ENCODE measurements around the gene NKIRAS1. TPM values are rescaled to one million over a fixed set of nuclear protein-coding genes. Genes with fewer than 3 reads are reported as not detected.
"Not testable (repeated sequence)": the region's sequence is repeated elsewhere in the genome, so short reads cannot be mapped to it uniquely, and the experiment has no call there.

The NKIRAS1 gene
- total and polyA plus RNA-seq, 2 experiments from 2014 or later = 9.2 to 9.7 TPM

DNA sequence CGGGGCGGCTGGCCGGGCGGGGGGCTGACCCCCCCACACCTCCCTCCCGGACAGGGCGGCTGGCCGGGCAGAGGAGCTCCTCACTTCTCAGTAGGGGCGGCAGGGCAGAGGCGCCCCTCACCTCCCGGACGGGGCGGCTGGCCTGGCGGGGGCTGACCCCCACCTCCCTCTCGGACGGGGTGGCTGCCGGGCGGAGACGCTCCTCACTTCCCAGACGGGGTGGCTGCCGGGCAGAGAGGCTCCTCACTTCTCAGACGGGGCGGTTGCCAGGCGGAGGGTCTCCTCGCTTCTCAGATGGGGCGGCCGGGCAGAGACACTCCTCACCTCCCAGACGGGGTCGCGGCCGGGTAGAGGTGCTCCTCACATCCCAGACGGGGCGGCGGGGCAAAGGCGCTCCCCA lies 45.4 kb downstream of the NKIRAS1 start:
- not testable (repeated sequence) for H3K4me2 ChIP-seq; H3K9me2 ChIP-seq (ENCODE audit: insufficient read depth); H3K4me1 ChIP-seq (ENCODE audit: insufficient read depth); ATAC-seq; H3K27me3 ChIP-seq (ENCODE audit: insufficient read depth); H3K9me3 Mint-ChIP-seq; H3K27me3 Mint-ChIP-seq (ENCODE audit: insufficient read depth, low read depth, poor library complexity); H3K4me3 ChIP-seq; H3K27ac ChIP-seq (ENCODE audit: low read depth); H2AFZ ChIP-seq; H3F3A ChIP-seq (replicated peaks; ENCODE audit: low read depth); H3K36me3 ChIP-seq (ENCODE audit: insufficient read depth); H3K27ac Mint-ChIP-seq; H3K4me3 Mint-ChIP-seq; DNase-seq (ENCODE audit: low spot score)
- peaks cover 15% of the 10 kb centered on the region for H3K36me3 Mint-ChIP-seq (ENCODE audit: low read depth)
- Histone ChIP-seq H3K79me2 (replicated peaks; ENCODE audit: insufficient read depth) (peaks cover 83% of the 10 kb centered on the region), H4K20me1 (replicated peaks; ENCODE audit: insufficient read depth) (peaks cover 25% of the 10 kb centered on the region)
- peaks cover 35% of the 10 kb centered on the region for H3K4me1 Mint-ChIP-seq

DNA sequence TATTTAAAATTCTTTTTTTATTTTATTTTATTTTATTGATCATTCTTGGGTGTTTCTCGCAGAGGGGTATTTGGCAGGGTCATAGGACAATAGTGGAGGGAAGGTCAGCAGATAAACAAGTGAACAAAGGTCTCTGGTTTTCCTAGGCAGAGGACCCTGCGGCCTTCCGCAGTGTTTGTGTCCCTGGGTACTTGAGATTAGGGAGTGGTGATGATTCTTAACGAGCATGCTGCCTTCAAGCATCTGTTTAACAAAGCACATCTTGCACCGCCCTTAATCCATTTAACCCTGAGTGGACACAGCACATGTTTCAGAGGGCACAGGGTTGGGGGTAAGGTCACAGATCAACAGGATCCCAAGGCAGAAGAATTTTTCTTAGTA lies 46.1 kb downstream of the NKIRAS1 start:
- not testable (repeated sequence) for H3K9me2 ChIP-seq (ENCODE audit: insufficient read depth); H3K27me3 Mint-ChIP-seq (ENCODE audit: insufficient read depth, low read depth, poor library complexity); ATAC-seq; H3K36me3 ChIP-seq (ENCODE audit: insufficient read depth); DNase-seq (ENCODE audit: low spot score); H3K27ac ChIP-seq (ENCODE audit: low read depth); H3K4me3 ChIP-seq; H3K4me2 ChIP-seq; H3K27ac Mint-ChIP-seq; H3F3A ChIP-seq (replicated peaks; ENCODE audit: low read depth); H3K9me3 Mint-ChIP-seq; H3K4me3 Mint-ChIP-seq; H3K27me3 ChIP-seq (ENCODE audit: insufficient read depth); H2AFZ ChIP-seq
- Histone ChIP-seq H3K79me2 (replicated peaks; ENCODE audit: insufficient read depth) (peaks cover 81% of the 10 kb centered on the region), H4K20me1 (replicated peaks; ENCODE audit: insufficient read depth) (peaks cover 25% of the 10 kb centered on the region), H3K4me1 (ENCODE audit: insufficient read depth) (peaks cover 14% of the 10 kb centered on the region)
- Mint-ChIP-seq H3K4me1 (peaks cover 36% of the 10 kb centered on the region), H3K36me3 (ENCODE audit: low read depth) (peaks cover 13% of the 10 kb centered on the region; the same call in 2 of the 3 replicates)

DNA sequence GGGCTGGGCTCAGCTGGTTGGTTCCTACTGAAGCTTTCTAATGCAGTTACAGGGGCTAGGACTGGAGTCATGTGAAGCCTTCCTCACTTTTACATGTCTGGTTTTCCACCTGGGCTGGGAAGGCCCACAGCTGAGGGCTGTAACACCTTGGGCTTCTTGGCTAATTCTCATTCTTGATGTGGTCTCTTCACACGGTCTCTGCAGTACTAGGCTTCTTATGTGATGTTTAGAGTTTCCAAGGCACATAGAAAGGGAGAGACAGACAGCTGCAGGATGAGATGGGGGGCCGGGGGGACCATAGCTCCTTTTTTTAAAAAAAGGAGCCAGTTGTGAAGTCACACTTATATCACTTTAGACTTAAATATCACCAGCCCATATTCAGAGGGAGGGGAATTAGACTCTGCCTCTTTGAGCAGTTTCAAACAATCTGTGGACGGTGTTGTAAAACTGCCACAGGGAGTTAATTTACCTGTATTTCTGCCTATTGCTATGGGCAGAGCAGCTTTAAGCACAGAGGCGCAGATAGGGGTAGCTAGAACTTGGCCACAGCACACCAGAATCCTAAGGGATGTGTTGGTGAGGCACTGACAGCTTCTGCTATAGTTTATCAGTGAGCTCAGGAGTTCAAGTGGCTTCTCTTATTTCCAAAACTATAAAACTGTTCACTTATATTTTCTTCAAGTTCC lies 46.7 kb downstream of the NKIRAS1 start:
- Mint-ChIP-seq H3K9me3 (no peaks in the 10 kb centered on the region), H3K36me3 (ENCODE audit: low read depth) (peaks cover 13% of the 10 kb centered on the region; the same call in 2 of the 3 replicates), H3K27ac (no peak overlapping the region), H3K4me1 (peaks cover 37% of the 10 kb centered on the region), H3K27me3 (ENCODE audit: insufficient read depth, low read depth, poor library complexity) (peaks cover 5% of the 10 kb centered on the region), H3K4me3 (no peak overlapping the region)
- TF ChIP-seq ZNF331 (CRISPR knock-in tag; IDR thresholded peaks at IDR 0.05; ENCODE audit: low read depth) (peak; percentile 18; the same call in 1 of the 2 replicates), EZH2 (IDR thresholded peaks at IDR 0.05; ENCODE audit: low read depth, unreplicated experiment) (no peak), JUNB (IDR thresholded peaks at IDR 0.05; ENCODE audit: unreplicated experiment) (no peak), EZH2phosphoT487 (IDR thresholded peaks at IDR 0.05; ENCODE audit: unreplicated experiment) (no peak)
- TF ChIP-seq, protein P1, sequence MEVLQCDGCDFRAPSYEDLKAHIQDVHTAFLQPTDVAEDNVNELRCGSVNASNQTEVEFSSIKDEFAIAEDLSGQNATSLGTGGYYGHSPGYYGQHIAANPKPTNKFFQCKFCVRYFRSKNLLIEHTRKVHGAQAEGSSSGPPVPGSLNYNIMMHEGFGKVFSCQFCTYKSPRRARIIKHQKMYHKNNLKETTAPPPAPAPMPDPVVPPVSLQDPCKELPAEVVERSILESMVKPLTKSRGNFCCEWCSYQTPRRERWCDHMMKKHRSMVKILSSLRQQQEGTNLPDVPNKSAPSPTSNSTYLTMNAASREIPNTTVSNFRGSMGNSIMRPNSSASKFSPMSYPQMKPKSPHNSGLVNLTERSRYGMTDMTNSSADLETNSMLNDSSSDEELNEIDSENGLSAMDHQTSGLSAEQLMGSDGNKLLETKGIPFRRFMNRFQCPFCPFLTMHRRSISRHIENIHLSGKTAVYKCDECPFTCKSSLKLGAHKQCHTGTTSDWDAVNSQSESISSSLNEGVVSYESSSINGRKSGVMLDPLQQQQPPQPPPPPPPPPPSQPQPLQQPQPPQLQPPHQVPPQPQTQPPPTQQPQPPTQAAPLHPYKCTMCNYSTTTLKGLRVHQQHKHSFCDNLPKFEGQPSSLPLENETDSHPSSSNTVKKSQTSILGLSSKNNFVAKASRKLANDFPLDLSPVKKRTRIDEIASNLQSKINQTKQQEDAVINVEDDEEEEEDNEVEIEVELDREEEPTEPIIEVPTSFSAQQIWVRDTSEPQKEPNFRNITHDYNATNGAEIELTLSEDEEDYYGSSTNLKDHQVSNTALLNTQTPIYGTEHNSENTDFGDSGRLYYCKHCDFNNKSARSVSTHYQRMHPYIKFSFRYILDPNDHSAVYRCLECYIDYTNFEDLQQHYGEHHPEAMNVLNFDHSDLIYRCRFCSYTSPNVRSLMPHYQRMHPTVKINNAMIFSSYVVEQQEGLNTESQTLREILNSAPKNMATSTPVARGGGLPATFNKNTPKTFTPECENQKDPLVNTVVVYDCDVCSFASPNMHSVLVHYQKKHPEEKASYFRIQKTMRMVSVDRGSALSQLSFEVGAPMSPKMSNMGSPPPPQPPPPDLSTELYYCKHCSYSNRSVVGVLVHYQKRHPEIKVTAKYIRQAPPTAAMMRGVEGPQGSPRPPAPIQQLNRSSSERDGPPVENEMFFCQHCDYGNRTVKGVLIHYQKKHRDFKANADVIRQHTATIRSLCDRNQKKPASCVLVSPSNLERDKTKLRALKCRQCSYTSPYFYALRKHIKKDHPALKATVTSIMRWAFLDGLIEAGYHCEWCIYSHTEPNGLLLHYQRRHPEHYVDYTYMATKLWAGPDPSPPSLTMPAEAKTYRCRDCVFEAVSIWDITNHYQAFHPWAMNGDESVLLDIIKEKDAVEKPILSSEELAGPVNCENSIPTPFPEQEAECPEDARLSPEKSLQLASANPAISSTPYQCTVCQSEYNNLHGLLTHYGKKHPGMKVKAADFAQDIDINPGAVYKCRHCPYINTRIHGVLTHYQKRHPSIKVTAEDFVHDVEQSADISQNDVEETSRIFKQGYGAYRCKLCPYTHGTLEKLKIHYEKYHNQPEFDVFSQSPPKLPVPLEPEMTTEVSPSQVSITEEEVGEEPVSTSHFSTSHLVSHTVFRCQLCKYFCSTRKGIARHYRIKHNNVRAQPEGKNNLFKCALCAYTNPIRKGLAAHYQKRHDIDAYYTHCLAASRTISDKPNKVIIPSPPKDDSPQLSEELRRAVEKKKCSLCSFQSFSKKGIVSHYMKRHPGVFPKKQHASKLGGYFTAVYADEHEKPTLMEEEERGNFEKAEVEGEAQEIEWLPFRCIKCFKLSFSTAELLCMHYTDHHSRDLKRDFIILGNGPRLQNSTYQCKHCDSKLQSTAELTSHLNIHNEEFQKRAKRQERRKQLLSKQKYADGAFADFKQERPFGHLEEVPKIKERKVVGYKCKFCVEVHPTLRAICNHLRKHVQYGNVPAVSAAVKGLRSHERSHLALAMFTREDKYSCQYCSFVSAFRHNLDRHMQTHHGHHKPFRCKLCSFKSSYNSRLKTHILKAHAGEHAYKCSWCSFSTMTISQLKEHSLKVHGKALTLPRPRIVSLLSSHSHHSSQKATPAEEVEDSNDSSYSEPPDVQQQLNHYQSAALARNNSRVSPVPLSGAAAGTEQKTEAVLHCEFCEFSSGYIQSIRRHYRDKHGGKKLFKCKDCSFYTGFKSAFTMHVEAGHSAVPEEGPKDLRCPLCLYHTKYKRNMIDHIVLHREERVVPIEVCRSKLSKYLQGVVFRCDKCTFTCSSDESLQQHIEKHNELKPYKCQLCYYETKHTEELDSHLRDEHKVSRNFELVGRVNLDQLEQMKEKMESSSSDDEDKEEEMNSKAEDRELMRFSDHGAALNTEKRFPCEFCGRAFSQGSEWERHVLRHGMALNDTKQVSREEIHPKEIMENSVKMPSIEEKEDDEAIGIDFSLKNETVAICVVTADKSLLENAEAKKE (CRISPR knock-in tag; IDR thresholded peaks at IDR 0.05) = no peak
- no peaks in the 10 kb centered on the region for H3K27me3 ChIP-seq (ENCODE audit: insufficient read depth)
- peaks cover 81% of the 10 kb centered on the region for H3K79me2 ChIP-seq (replicated peaks; ENCODE audit: insufficient read depth)
- no peak overlapping the region for H2AFZ ChIP-seq
- ATAC-seq (no peak), DNase-seq (ENCODE audit: low spot score) (no peak)
- peaks cover 8% of the 10 kb centered on the region; the same call in 1 of the 2 replicates for H3F3A ChIP-seq (replicated peaks; ENCODE audit: low read depth)
- H3K4me2 ChIP-seq = no peak overlapping the region
- peaks cover 15% of the 10 kb centered on the region for H3K4me1 ChIP-seq (ENCODE audit: insufficient read depth)
- no peak overlapping the region for H3K27ac ChIP-seq (ENCODE audit: low read depth)
- no peak overlapping the region for H3K4me3 ChIP-seq
- H3K9me2 ChIP-seq (ENCODE audit: insufficient read depth) = no peaks in the 10 kb centered on the region
- no peaks in the 10 kb centered on the region for H3K36me3 ChIP-seq (ENCODE audit: insufficient read depth)
- peaks cover 26% of the 10 kb centered on the region for H4K20me1 ChIP-seq (replicated peaks; ENCODE audit: insufficient read depth)

Measured in GM23338 (cell line).